Glutamatergic neuron (in vitro differentiated cells): Measurements from ENCODE around the gene SNAP25. TPM values are rescaled to one million over a fixed set of nuclear protein-coding genes. Genes with fewer than 3 reads are reported as not detected.
A peak's percentile ranks its signal among the peaks of the same experiment; 100 is the strongest.

ENCODE experiments used
- DNase-seq: peaks from one replicate; pipeline ENCODE4 v3.0.0; 2022
- H3K27ac Mint-ChIP-seq: one replicate; pipeline ENCODE4 v1.8.0; 2020; ENCODE audit warnings: mild to moderate bottlenecking, mixed read lengths, inconsistent platforms; ENCODE audit not compliant: unreplicated experiment
- H3K27me3 Mint-ChIP-seq: one replicate; pipeline ENCODE4 v1.8.0; 2020; ENCODE audit warnings: mild to moderate bottlenecking, moderate library complexity, mixed read lengths, inconsistent platforms; ENCODE audit not compliant: unreplicated experiment
- H3K36me3 Mint-ChIP-seq: one replicate; pipeline ENCODE4 v1.8.0; 2020; ENCODE audit warnings: mild to moderate bottlenecking, mixed read lengths, inconsistent platforms; ENCODE audit not compliant: unreplicated experiment
- H3K4me1 Mint-ChIP-seq: one replicate; pipeline ENCODE4 v1.8.0; 2020; ENCODE audit warnings: mild to moderate bottlenecking, low read depth, mixed read lengths, inconsistent platforms; ENCODE audit not compliant: unreplicated experiment
- H3K4me3 Mint-ChIP-seq: one replicate; pipeline ENCODE4 v1.8.0; 2020; ENCODE audit warnings: mild to moderate bottlenecking, mixed read lengths, inconsistent platforms; ENCODE audit not compliant: unreplicated experiment
- H3K9me3 Mint-ChIP-seq: one replicate; pipeline ENCODE4 v1.8.0; 2020; ENCODE audit warnings: mild to moderate bottlenecking, moderate library complexity, mixed read lengths, inconsistent platforms; ENCODE audit not compliant: unreplicated experiment
- total RNA-seq: library from RNA; stranded (reverse); fragmentation: NEBNext Ultra II Directional; extraction: Animal tissue kit (Norgen Biotek cat#: 25700); gene quantifications from one replicate; pipeline ENCODE4 v1.2.1, GENCODE V29; 2021; ENCODE audit not compliant: unreplicated experiment
- TF ChIP-seq, protein P1 (sequence below): fragments of 200-600 bp; sonication (generic); IDR thresholded peaks from one replicate; pipeline ENCODE4 v1.5.0; 2021; ENCODE audit not compliant: partially characterized antibody, unreplicated experiment

SNAP25 gene
- total RNA-seq, 1 donor from 2014 or later: 61.0 TPM

DNA sequence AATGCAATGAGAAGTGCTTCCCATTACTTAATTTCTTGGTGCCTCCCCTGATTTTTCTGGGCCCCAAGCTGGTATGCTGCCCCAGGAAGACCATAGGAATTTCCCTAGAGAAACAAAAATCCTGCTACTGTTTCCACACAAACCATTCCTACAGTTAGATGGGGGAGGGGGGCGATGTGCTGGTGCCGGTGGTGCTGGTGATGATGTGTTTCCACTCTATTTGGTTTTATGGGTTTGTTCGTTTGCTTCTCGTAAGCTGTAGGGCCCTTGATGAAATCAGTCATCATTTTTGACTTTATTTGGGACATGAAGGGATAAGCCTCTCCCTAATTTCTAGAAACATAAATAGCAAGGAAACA lies 110.2 kb downstream of the SNAP25 start:
- Mint-ChIP-seq H3K9me3 (peaks cover 2% of the 10 kb centered on the region), H3K4me3 (no peak overlapping the region), H3K27ac (no peak overlapping the region), H3K36me3 (peaks cover 2% of the 10 kb centered on the region), H3K27me3 (peaks cover 3% of the 10 kb centered on the region), H3K4me1 (peaks cover 42% of the 10 kb centered on the region)
- DNase-seq: no peak
- TF ChIP-seq, protein P1, sequence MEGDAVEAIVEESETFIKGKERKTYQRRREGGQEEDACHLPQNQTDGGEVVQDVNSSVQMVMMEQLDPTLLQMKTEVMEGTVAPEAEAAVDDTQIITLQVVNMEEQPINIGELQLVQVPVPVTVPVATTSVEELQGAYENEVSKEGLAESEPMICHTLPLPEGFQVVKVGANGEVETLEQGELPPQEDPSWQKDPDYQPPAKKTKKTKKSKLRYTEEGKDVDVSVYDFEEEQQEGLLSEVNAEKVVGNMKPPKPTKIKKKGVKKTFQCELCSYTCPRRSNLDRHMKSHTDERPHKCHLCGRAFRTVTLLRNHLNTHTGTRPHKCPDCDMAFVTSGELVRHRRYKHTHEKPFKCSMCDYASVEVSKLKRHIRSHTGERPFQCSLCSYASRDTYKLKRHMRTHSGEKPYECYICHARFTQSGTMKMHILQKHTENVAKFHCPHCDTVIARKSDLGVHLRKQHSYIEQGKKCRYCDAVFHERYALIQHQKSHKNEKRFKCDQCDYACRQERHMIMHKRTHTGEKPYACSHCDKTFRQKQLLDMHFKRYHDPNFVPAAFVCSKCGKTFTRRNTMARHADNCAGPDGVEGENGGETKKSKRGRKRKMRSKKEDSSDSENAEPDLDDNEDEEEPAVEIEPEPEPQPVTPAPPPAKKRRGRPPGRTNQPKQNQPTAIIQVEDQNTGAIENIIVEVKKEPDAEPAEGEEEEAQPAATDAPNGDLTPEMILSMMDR: no peak

GRCh38 chr20:10329387-10330005 lies 110.9 kb downstream of the SNAP25 start:
- peaks cover 45% of the 10 kb centered on the region for H3K4me1 Mint-ChIP-seq
- peaks cover 2% of the 10 kb centered on the region for H3K27me3 Mint-ChIP-seq
- H3K4me3 Mint-ChIP-seq: no peak overlapping the region
- peak overlapping the region; percentile 5 for H3K27ac Mint-ChIP-seq
- peaks cover 2% of the 10 kb centered on the region for H3K9me3 Mint-ChIP-seq
- no peaks in the 10 kb centered on the region for H3K36me3 Mint-ChIP-seq
- TF ChIP-seq, protein P1: no peak
- no peak for DNase-seq

DNA sequence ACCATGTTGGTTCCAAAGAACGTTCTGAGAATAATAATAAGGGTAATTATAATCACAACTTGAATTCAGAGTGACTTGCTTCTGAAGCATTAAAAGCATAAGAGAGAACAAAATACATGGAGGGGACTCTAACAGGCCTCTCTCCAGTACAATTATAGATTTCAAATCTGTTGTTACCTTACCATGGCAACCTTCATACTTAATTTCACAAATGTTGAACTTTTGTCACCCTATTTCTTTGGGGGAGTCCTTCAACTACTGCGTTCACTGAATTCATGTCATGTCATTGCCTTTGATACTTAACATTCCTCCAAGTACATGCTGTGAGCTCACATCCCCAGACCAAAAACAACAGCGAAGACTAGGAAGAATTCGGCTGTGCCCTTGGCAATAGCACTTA lies 111.4 kb downstream of the SNAP25 start:
- H3K9me3 Mint-ChIP-seq: peaks cover 2% of the 10 kb centered on the region
- H3K27ac Mint-ChIP-seq: no peak overlapping the region
- no peaks in the 10 kb centered on the region for H3K36me3 Mint-ChIP-seq
- H3K4me3 Mint-ChIP-seq: no peak overlapping the region
- DNase-seq: no peak
- TF ChIP-seq, protein P1: no peak
- peaks cover 45% of the 10 kb centered on the region for H3K4me1 Mint-ChIP-seq
- H3K27me3 Mint-ChIP-seq: peaks cover 2% of the 10 kb centered on the region

DNA sequence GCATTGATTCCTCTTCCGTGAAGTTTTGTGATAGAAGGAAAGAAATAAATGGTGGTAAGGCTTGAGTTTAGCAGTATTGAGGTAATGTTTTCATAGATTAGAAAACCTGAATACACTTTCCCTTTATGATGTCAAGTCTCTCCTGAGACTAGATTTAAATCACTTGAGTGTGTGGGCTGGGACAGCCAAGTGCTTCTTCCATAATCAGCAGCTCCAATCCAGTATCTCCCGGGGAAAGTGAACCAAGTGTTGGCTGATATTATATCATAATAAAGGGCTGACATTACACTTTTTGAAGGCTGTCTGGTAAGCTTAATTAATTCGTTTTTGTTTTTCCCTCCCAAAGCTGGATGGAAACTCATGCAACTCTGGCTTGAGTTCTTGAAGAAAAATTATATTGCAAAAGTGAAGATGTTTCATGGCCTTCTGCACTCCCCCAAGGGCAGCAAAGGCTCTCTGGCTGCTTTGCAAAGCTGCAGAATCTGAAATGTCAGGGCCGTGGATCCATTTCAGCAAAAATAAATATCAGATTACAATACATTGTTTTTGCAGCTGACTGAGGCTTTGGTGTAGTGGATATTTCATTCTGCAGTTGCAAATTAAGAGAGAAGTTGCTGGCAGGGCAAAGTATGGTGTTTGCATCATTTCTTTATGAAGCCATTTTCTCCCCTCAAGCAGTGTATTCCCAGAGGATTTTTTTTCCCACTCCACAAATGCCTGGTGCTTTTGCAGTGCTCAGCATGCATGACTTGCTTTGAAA lies 114.2 kb downstream of the SNAP25 start:
- peaks cover 2% of the 10 kb centered on the region for H3K27me3 Mint-ChIP-seq
- DNase-seq: no peak

More for the DNA sequence above, 114.2 kb downstream of the SNAP25 start:
- Mint-ChIP-seq H3K9me3 (peaks cover 2% of the 10 kb centered on the region), H3K4me1 (peaks cover 50% of the 10 kb centered on the region), H3K36me3 (no peaks in the 10 kb centered on the region), H3K4me3 (peak overlapping the region; percentile 69), H3K27ac (peak overlapping the region; percentile 62)
- TF ChIP-seq, protein P1: no peak
